T-helper 2 cell (primary cell): ENCODE measurements around the gene CLDN15.
"Not testable (repeated sequence)": the region's sequence is repeated elsewhere in the genome, so short reads cannot be mapped to it uniquely, and the experiment has no call there.

Experiments
- DNase-seq, 5 experiments: peaks; one replicate each; pipeline versions ENCODE4 v3.0.0 to v3.0.0-alpha.2; 2012 to 2022
- total RNA-seq, 2 donors: gene quantifications; one replicate each; lab custom pipeline; 2026; lab: John Stamatoyannopoulos, UW

The CLDN15 gene
- 11.5 to 20.5 reads per million in 2 donors for total RNA-seq

GRCh38 chr7:101237206-101238067 lies at the start of gene CLDN15:
Gene CLDN15 (minus strand): TSS chr7:101237802. CDS start chr7:101237581, 221 bp downstream.
- no peak for DNase-seq

GRCh38 chr7:101287032-101287431 lies 49.4 kb upstream of the CLDN15 start:
- DNase-seq, result no peak

- not testable (repeated sequence) for DNase-seq
Measured at GRCh38 chr7:101285880-101286279, 48.3 kb upstream of the CLDN15 start.

- no peak for DNase-seq
Measured at GRCh38 chr7:101285171-101285570, 47.6 kb upstream of the CLDN15 start.

- not testable (repeated sequence) for DNase-seq
Measured at GRCh38 chr7:101280912-101281311, 43.3 kb upstream of the CLDN15 start.

- DNase-seq, result no peak
Measured at GRCh38 chr7:101278461-101279292, 41.1 kb upstream of the CLDN15 start.

GRCh38 chr7:101277155-101277554 lies 39.6 kb upstream of the CLDN15 start:
- DNase-seq, result no peak

GRCh38 chr7:101273206-101273605 lies 35.6 kb upstream of the CLDN15 start:
- no peak for DNase-seq

GRCh38 chr7:101271021-101271420 lies 33.4 kb upstream of the CLDN15 start:
- DNase-seq, result no peak

GRCh38 chr7:101269664-101270063 lies 32.1 kb upstream of the CLDN15 start:
- no peak for DNase-seq

GRCh38 chr7:101265622-101266516 lies 28.3 kb upstream of the CLDN15 start:
- no peak for DNase-seq

- DNase-seq, result not testable (repeated sequence)
Measured at GRCh38 chr7:101264102-101264706, 26.6 kb upstream of the CLDN15 start.

- DNase-seq, result no peak
Measured at GRCh38 chr7:101258243-101258731, 20.7 kb upstream of the CLDN15 start.

- no peak for DNase-seq
Measured at GRCh38 chr7:101255796-101256195, 18.2 kb upstream of the CLDN15 start.

- DNase-seq, result not testable (repeated sequence)
Measured at GRCh38 chr7:101253199-101253598, 15.6 kb upstream of the CLDN15 start.

- peak; percentile 95 to 99 (median 98) for DNase-seq
Measured at GRCh38 chr7:101251871-101252659, 14.5 kb upstream of the CLDN15 start.

- no peak for DNase-seq
Measured at GRCh38 chr7:101250324-101250723, 12.7 kb upstream of the CLDN15 start.

- no peak for DNase-seq
Measured at GRCh38 chr7:101248276-101248675, 10.7 kb upstream of the CLDN15 start.

GRCh38 chr7:101245147-101245668 lies 7.6 kb upstream of the CLDN15 start:
- DNase-seq, result no peak

GRCh38 chr7:101244375-101245146 lies 7.0 kb upstream of the CLDN15 start, which contains the start of gene FIS1:
Gene FIS1 (minus strand): TSS chr7:101245081. CDS start chr7:101245004, 77 bp downstream.
- DNase-seq, result peak; percentile 87 to 95 (median 89)
